GM13976 (cell line): Measurements from ENCODE around the gene CCDC57.
"Not testable (repeated sequence)": the region's sequence is repeated elsewhere in the genome, so short reads cannot be mapped to it uniquely, and the experiment has no call there.

Source experiments
- DNase-seq: peaks from one replicate; pipeline ENCODE4 v3.0.0; 2012; ENCODE audit warnings: low spot score
- CTCF ChIP-seq: IDR thresholded peaks from 2 replicates; pipeline ENCODE4 v1.5.1; 2012; ENCODE audit warnings: borderline replicate concordance, mild to moderate bottlenecking; ENCODE audit not compliant: insufficient read depth; ENCODE audit errors: extremely low read depth, missing control alignments, control extremely low read depth
- in situ Hi-C: fragments of 300-500 bp; cut with MboI; formaldehyde crosslinking; loops from one replicate; pipeline ENCODE4 v1.12.0; 2022; ENCODE audit warnings: low sequenced_read_pairs, mixed read lengths, inconsistent platforms; ENCODE audit not compliant: unreplicated experiment

The CCDC57 gene

DNA sequence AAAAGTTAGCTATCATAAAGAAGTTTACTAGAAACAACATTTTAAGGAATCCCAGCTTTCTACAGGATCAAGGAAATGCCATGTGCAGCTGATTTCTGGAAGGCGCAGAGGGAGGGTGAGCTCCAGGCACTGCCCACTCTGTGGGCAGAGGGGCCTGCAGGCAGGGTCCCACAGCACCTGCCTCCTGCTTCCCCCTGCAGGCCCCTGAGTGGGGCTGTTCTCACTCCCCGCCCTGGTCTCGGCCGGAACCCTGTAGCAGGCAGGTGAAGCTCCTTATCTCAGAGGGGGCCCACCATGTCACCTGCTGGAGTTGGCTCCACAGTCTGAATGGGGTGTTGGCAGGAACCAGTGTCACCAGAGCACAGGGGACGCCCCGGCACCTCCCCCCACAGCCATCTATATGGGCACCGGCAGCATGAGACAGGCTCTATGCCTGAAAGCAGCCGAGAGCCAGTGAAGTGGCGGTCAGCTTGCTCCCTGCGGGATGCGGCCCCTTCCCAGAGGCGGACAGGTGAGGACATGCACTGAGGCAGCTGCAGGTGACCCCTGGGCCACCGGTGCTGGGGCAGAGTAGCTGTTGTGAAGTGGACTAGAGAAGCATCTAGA is 67.0 kb downstream of the CCDC57 start:
- no peak for TF ChIP-seq CTCF
- in situ Hi-C loops: no loop called here

DNA sequence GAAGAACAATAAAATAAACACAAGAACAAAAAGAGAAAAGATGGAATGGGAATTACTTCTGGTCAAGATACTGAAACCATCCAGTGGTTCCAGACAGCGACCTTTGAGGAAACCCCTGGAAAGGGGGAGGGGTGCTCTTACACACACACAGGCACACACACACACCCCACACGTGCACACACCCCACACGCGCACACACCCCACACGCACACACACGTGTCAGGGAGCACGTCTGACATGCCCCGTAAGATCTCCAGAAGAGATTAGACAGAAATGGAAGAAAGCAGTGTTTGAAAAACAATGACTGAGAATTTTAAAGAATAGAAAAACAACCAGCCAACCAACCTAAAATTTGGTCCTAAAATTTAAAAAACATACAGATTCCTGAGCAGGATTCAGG is 69.3 kb downstream of the CCDC57 start:
- in situ Hi-C loops: no loop called here
- no peak for DNase-seq
- no peak for TF ChIP-seq CTCF

More for the DNA sequence above, 67.0 kb downstream of the CCDC57 start:
- DNase-seq: no peak

- DNase-seq, in situ Hi-C loops: not testable (repeated sequence)
These were observed 72.7 kb downstream of the CCDC57 start for GRCh38 chr17:82139961-82140360.

DNA sequence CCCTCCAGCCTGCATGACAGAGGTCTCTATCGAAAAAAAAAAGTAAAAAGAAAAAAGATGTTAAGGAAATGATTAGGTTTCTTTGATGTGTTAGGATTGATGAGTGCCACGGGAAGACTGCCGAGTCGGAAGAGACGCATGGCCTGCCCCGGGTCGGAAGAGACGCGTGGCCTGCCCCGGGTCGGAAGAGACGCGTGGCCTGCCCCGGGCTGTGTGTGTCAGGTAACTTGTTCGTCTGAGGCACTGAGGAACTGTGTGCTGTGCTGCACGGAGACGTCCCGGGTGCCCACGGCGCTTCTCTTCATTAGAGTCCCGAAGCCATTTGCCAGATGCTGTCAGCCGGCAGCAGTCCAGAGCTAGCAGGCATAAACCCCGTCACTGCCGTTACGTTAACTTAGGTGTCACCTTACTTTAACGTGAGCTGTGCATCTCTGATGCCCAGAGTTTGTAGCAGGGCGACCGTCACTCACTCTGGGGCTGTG is 74.1 kb downstream of the CCDC57 start:
- DNase-seq: no peak
- in situ Hi-C loops: no loop called here
- TF ChIP-seq CTCF: no peak

DNA sequence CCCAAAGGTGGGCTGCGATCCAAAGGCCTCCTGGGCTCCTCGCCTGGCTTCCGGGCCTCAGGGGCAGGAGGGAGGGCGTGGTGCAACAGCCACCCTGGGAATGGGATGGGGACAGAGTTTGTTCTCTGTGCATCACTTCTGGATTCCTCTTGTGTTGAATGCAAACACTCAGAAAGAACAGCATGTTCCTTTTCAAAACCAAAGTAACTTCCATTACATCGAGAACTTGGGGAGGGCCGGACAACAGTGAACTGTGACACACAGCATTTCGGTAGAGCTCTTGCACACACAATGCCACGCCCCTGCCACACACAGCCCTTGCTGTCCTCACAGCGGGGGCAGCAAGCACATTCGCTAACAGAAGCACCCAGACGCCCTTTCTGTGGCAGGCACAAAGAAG is 78.5 kb downstream of the CCDC57 start:
- DNase-seq: no peak
- in situ Hi-C loops: no loop called here
- no peak for TF ChIP-seq CTCF

DNA sequence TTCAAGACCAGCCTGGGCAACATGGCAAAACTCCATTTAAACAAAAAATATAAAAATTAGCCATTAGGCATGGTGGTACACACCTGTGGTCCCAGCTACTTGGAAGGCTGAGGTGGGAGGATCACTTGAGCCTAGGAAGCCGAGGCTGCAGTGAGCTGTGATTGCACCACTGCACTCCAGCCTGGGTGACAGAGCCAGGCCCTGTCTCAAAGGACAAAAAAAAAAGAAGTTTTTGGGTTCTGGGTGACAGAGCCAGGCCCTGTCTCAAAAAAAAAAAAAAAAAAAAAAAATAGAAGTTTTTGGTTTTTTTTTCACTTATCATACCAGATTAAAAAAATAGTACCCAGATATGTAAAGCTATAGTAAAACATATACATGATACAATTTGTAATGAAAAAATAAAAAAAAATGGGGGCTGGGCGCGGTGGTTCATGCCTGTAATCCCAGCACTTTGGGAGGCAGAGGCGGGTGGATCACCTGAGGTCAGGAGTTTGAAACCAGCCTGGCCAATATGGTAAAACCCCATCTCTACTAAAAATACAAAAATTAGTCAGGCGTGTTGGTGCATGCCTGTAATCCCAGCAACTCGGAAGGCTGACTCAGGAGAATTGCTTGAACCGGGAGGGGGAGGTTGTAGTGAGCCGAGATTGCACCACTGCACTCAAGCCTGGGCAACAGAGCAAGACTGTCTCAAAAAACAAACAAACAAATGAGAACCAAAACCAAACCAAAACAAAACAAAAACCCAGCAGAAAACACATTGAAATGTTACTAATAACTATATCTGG is 79.3 kb downstream of the CCDC57 start:
- DNase-seq, in situ Hi-C loops: not testable (repeated sequence)

- no peak for DNase-seq
- TF ChIP-seq CTCF: no peak
- in situ Hi-C loops: no loop called here
These were observed 83.5 kb downstream of the CCDC57 start for GRCh38 chr17:82129095-82129494.
